NCI-H2107 (cell line): ENCODE measurements around the gene DNAJC30.
A peak's percentile ranks its signal among the peaks of the same experiment; 100 is the strongest.
"Not testable (repeated sequence)": the region's sequence is repeated elsewhere in the genome, so short reads cannot be mapped to it uniquely, and the experiment has no call there.

Experiments used
- DNase-seq: peaks from one replicate; lab custom pipeline; 2025; lab: John Stamatoyannopoulos, UW

DNAJC30 gene

GRCh38 chr7:73680501-73680900, 2.8 kb downstream of the DNAJC30 start:
- no peak for DNase-seq

GRCh38 chr7:73679709-73680108, 3.5 kb downstream of the DNAJC30 start:
- DNase-seq, result no peak

- no peak for DNase-seq
Measured at GRCh38 chr7:73678862-73679261, 4.4 kb downstream of the DNAJC30 start.

- DNase-seq, result not testable (repeated sequence)
Measured at GRCh38 chr7:73676062-73676461, 7.2 kb downstream of the DNAJC30 start.

- DNase-seq, result no peak
Measured at GRCh38 chr7:73674468-73675124, 8.7 kb downstream of the DNAJC30 start.

- DNase-seq, result no peak
Measured at GRCh38 chr7:73671857-73672445, 11.3 kb downstream of the DNAJC30 start.

GRCh38 chr7:73671322-73671661, 12.0 kb downstream of the DNAJC30 start:
- DNase-seq, result no peak

GRCh38 chr7:73669858-73670385, 13.3 kb downstream of the DNAJC30 start:
- DNase-seq, result no peak

- no peak for DNase-seq
Measured at GRCh38 chr7:73669288-73669701, 14.0 kb downstream of the DNAJC30 start.

- DNase-seq, result no peak
Measured at GRCh38 chr7:73668886-73669230, 14.4 kb downstream of the DNAJC30 start.

- DNase-seq, result no peak
Measured at GRCh38 chr7:73668103-73668885, 15.0 kb downstream of the DNAJC30 start.

GRCh38 chr7:73667344-73668102, 15.7 kb downstream of the DNAJC30 start, which contains the start of gene VPS37D:
Gene VPS37D (plus strand): TSS chr7:73667831. CDS start chr7:73667959, 128 bp downstream.
- peak; percentile 95 for DNase-seq

- DNase-seq, result no peak
Measured at GRCh38 chr7:73663033-73663432, 20.2 kb downstream of the DNAJC30 start.

GRCh38 chr7:73660594-73660993, 22.7 kb downstream of the DNAJC30 start:
- DNase-seq, result not testable (repeated sequence)

GRCh38 chr7:73659983-73660382, 23.3 kb downstream of the DNAJC30 start:
- DNase-seq, result no peak

GRCh38 chr7:73655309-73655708, 27.9 kb downstream of the DNAJC30 start:
- DNase-seq, result not testable (repeated sequence)

GRCh38 chr7:73652541-73652949, 30.7 kb downstream of the DNAJC30 start:
- DNase-seq, result no peak

- DNase-seq, result no peak
Measured at GRCh38 chr7:73650524-73650923, 32.7 kb downstream of the DNAJC30 start.

GRCh38 chr7:73649576-73649975, 33.7 kb downstream of the DNAJC30 start:
- DNase-seq, result no peak

- no peak for DNase-seq
Measured at GRCh38 chr7:73648593-73649332, 34.5 kb downstream of the DNAJC30 start.
